ENCODE measurements around the gene IQCK.

The IQCK gene

GRCh38 chr16:19776565-19776964, 58.5 kb downstream of the IQCK start:
- no peak for DNase-seq (ENCODE audit: low read depth)
- no peak overlapping the region for H3K4me3 ChIP-seq (replicated peaks; ENCODE audit: low read depth, low read length)
- TF ChIP-seq, protein P1, sequence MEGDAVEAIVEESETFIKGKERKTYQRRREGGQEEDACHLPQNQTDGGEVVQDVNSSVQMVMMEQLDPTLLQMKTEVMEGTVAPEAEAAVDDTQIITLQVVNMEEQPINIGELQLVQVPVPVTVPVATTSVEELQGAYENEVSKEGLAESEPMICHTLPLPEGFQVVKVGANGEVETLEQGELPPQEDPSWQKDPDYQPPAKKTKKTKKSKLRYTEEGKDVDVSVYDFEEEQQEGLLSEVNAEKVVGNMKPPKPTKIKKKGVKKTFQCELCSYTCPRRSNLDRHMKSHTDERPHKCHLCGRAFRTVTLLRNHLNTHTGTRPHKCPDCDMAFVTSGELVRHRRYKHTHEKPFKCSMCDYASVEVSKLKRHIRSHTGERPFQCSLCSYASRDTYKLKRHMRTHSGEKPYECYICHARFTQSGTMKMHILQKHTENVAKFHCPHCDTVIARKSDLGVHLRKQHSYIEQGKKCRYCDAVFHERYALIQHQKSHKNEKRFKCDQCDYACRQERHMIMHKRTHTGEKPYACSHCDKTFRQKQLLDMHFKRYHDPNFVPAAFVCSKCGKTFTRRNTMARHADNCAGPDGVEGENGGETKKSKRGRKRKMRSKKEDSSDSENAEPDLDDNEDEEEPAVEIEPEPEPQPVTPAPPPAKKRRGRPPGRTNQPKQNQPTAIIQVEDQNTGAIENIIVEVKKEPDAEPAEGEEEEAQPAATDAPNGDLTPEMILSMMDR (IDR thresholded peaks at IDR 0.05; ENCODE audit: low read length, missing control alignments), result no peak

DNA sequence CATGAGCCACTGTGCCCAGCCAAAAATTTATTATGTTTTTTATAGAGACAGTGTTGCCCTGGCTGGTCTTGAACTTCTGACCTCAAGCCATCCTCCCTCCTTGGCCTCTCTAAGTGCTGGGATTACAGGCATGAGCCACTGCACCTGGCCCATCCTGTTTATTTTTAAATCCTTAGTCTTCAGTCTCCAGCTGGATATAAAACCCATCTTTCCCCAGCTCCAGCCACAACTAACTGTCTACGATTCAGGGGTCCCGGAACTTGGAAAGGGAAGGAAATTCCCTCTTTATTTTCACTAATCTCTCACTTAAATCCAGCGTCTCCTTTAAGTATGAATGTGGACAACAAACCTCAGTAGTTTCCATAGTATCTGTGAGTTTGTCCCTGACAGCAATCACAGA, 62.2 kb downstream of the IQCK start:
- TF ChIP-seq, protein P1 (IDR thresholded peaks at IDR 0.05; ENCODE audit: low read length, missing control alignments), result no peak
- DNase-seq (ENCODE audit: low read depth), result no peak
- no peak overlapping the region for H3K4me3 ChIP-seq (replicated peaks; ENCODE audit: low read depth, low read length)

DNA sequence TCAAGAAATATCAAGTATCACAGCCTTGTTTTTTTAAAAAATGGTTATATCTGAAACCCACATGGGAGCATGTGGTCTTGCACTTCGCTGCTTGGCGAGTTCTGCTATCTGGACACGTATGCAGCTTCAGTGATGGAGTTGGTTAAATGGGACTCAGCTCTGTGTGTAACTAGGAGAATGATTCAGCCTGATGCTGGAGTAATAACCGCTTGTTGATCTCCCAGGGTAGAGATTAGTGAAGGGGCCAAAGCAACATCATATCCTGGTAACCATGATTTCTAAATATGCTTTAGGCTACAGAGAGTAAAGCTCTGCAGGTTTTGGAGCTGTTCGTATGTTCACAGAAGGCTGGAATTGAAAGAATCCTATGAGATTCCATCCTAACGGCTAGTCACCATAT, 63.2 kb downstream of the IQCK start:
- H3K4me3 ChIP-seq (replicated peaks; ENCODE audit: low read depth, low read length), result no peak overlapping the region
- peak; percentile 57 for DNase-seq (ENCODE audit: low read depth)
- TF ChIP-seq, protein P1 (IDR thresholded peaks at IDR 0.05; ENCODE audit: low read length, missing control alignments), result no peak

DNA sequence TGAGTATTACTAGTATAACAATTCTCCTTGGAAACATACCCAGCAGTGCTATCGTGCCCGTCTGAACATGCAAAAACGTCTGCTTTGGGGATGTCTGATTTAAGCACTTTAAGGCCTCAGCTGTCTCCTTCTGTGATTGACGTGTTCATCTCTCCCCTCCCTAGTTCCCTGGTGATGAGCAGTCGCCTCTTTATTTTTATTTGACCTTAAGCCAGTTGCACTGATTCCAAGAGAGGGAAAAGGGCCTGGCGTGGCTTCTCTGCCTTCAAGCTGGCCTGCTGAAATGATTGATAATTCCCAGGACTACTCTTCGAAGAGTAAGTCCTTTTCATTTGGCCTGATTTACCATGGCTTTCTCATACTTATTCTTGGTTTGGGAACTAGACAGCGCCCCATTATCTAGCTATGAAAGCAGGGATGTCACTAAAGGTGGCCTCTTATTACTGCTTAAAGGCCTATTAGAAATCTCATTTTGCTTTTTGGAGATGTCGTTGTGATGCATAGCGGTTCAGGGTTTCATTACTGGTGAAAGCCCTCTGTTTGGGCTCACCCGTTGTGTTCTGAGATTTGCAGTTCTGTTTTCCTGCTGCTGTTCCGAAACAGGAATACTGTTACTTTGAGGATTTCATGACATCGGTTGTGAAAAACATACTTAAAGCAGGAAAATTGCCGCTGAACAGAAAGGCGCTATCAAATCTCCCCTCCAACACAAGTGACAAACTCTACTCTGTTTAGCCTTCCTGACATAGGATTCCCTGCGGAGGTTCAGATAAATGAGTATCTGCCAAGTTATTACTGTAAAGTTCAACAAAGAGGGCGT, 65.5 kb downstream of the IQCK start:
- no peak for DNase-seq (ENCODE audit: low read depth)
- no peak overlapping the region for H3K4me3 ChIP-seq (replicated peaks; ENCODE audit: low read depth, low read length)
- TF ChIP-seq, protein P1 (IDR thresholded peaks at IDR 0.05; ENCODE audit: low read length, missing control alignments), result no peak

- no peak for DNase-seq (ENCODE audit: low read depth)
- H3K4me3 ChIP-seq (replicated peaks; ENCODE audit: low read depth, low read length), result no peak overlapping the region
- TF ChIP-seq, protein P1 (IDR thresholded peaks at IDR 0.05; ENCODE audit: low read length, missing control alignments), result no peak
Measured at GRCh38 chr16:19784183-19784736, 66.2 kb downstream of the IQCK start.

- DNase-seq (ENCODE audit: low read depth), result no peak
- no peak overlapping the region for H3K4me3 ChIP-seq (replicated peaks; ENCODE audit: low read depth, low read length)
- TF ChIP-seq, protein P1 (IDR thresholded peaks at IDR 0.05; ENCODE audit: low read length, missing control alignments), result no peak
Measured at GRCh38 chr16:19785081-19785480, 67.0 kb downstream of the IQCK start.

Measured in fibroblast of pulmonary artery (primary cell).